ENCODE measurements around the gene DNTT. TPM values are rescaled to one million over a fixed set of nuclear protein-coding genes. Genes with fewer than 3 reads are reported as not detected.

The DNTT gene
- total RNA-seq, 1 donor from 2014 or later: not detected

- Mint-ChIP-seq H3K27ac (ENCODE audit: unreplicated experiment) (no peak overlapping the region), H3K4me1 (ENCODE audit: low read depth, unreplicated experiment) (no peaks in the 10 kb centered on the region)
- no peak for DNase-seq
Observed at GRCh38 chr10:96287392-96288105, 16.7 kb upstream of the DNTT start.

GRCh38 chr10:96288151-96288621 is 16.0 kb upstream of the DNTT start:
- Mint-ChIP-seq H3K4me1 (ENCODE audit: low read depth, unreplicated experiment) (no peaks in the 10 kb centered on the region), H3K27ac (ENCODE audit: unreplicated experiment) (no peak overlapping the region), H3K9me3 (ENCODE audit: unreplicated experiment) (no peaks in the 10 kb centered on the region), H3K4me3 (ENCODE audit: unreplicated experiment) (no peak overlapping the region), H3K36me3 (ENCODE audit: unreplicated experiment) (no peaks in the 10 kb centered on the region), H3K27me3 (ENCODE audit: unreplicated experiment) (no peaks in the 10 kb centered on the region)
- no peak for TF ChIP-seq CTCF (IDR thresholded peaks at IDR 0.05; ENCODE audit: partially characterized antibody, unreplicated experiment)
- no peak for DNase-seq

More at GRCh38 chr10:96287392-96288105, 16.7 kb upstream of the DNTT start:
- Mint-ChIP-seq H3K27me3 (ENCODE audit: unreplicated experiment) (no peaks in the 10 kb centered on the region), H3K4me3 (ENCODE audit: unreplicated experiment) (no peak overlapping the region), H3K9me3 (ENCODE audit: unreplicated experiment) (no peaks in the 10 kb centered on the region), H3K36me3 (ENCODE audit: unreplicated experiment) (no peaks in the 10 kb centered on the region)
- TF ChIP-seq CTCF (IDR thresholded peaks at IDR 0.05; ENCODE audit: partially characterized antibody, unreplicated experiment): no peak

GRCh38 chr10:96289218-96289910 is 14.9 kb upstream of the DNTT start:
- no peaks in the 10 kb centered on the region for H3K36me3 Mint-ChIP-seq (ENCODE audit: unreplicated experiment)
- no peaks in the 10 kb centered on the region for H3K9me3 Mint-ChIP-seq (ENCODE audit: unreplicated experiment)
- H3K4me3 Mint-ChIP-seq (ENCODE audit: unreplicated experiment): no peak overlapping the region
- TF ChIP-seq CTCF (IDR thresholded peaks at IDR 0.05; ENCODE audit: partially characterized antibody, unreplicated experiment): no peak
- H3K27ac Mint-ChIP-seq (ENCODE audit: unreplicated experiment): no peak overlapping the region
- no peaks in the 10 kb centered on the region for H3K27me3 Mint-ChIP-seq (ENCODE audit: unreplicated experiment)
- peaks cover 3% of the 10 kb centered on the region for H3K4me1 Mint-ChIP-seq (ENCODE audit: low read depth, unreplicated experiment)
- DNase-seq: no peak

- Mint-ChIP-seq H3K4me3 (ENCODE audit: unreplicated experiment) (no peak overlapping the region), H3K27ac (ENCODE audit: unreplicated experiment) (no peak overlapping the region), H3K27me3 (ENCODE audit: unreplicated experiment) (no peaks in the 10 kb centered on the region), H3K9me3 (ENCODE audit: unreplicated experiment) (no peaks in the 10 kb centered on the region), H3K36me3 (ENCODE audit: unreplicated experiment) (no peaks in the 10 kb centered on the region), H3K4me1 (ENCODE audit: low read depth, unreplicated experiment) (peaks cover 3% of the 10 kb centered on the region)
- TF ChIP-seq CTCF (IDR thresholded peaks at IDR 0.05; ENCODE audit: partially characterized antibody, unreplicated experiment): no peak
- DNase-seq: no peak
Observed at GRCh38 chr10:96290368-96291133, 13.7 kb upstream of the DNTT start.

All from glutamatergic neuron (in vitro differentiated cells).